A549 (cell line): ENCODE results near the gene TSPAN3.

Experiments
- CTCF ChIP-seq: fragments of >200 bp; sonication (Bioruptor Twin); formaldehyde crosslinking; IDR thresholded peaks from 3 replicates; pipeline ENCODE4 v1.5.1; 2016
- KDM5A ChIP-seq: fragments of 200-600 bp; sonication (generic); IDR thresholded peaks from 2 replicates; pipeline ENCODE4 v1.6.1; 2016; ENCODE audit warnings: antibody characterized with exemption, mild to moderate bottlenecking
- MAX ChIP-seq: IDR thresholded peaks from 2 replicates; pipeline ENCODE4 v1.6.1; 2012
- POLR2A ChIP-seq: IDR thresholded peaks from 2 replicates; pipeline ENCODE4 v1.6.1; 2012; ENCODE audit warnings: mild to moderate bottlenecking, low read length
- RAD21 ChIP-seq, 2 experiments: fragments of >200 bp in 1 of 2; sonication (Bioruptor Twin) in 1 of 2; formaldehyde crosslinking in 1 of 2; IDR thresholded peaks in 1 of 2; conservative IDR thresholded peaks in 1 of 2; 2 replicates in 1 of 2; 3 replicates in 1 of 2; pipeline ENCODE4 v1.6.1; 2012 to 2018; ENCODE audit warnings: inconsistent platforms in 1 of 2
- RFX5 ChIP-seq: fragments of 450-650 bp; IDR thresholded peaks from 2 replicates; pipeline ENCODE4 v1.7.1; 2014; ENCODE audit warnings: antibody characterized with exemption, mild to moderate bottlenecking, moderate library complexity
- ZSCAN20 ChIP-seq: fragments of 250-450 bp; sonication (Bioruptor Pico); IDR thresholded peaks from 2 replicates; pipeline ENCODE4 v1.8.0; 2022; ENCODE audit warnings: mild to moderate bottlenecking, moderate library complexity

- TF ChIP-seq ZSCAN20 (CRISPR knock-in tag) (no peak), MAX (no peak), POLR2A (no peak), RAD21 (conservative IDR thresholded peaks at IDR 0.05 in 1 of 2, IDR thresholded peaks at IDR 0.05 in 1 of 2) (no peak), KDM5A (no peak), RFX5 (no peak), CTCF (no peak)
These were observed 60.1 kb downstream of the TSPAN3 start for GRCh38 chr15:77010857-77011256.
